ENCODE data around the gene PEAK1.
A peak's percentile ranks its signal among the peaks of the same experiment; 100 is the strongest.

PEAK1 gene

DNA sequence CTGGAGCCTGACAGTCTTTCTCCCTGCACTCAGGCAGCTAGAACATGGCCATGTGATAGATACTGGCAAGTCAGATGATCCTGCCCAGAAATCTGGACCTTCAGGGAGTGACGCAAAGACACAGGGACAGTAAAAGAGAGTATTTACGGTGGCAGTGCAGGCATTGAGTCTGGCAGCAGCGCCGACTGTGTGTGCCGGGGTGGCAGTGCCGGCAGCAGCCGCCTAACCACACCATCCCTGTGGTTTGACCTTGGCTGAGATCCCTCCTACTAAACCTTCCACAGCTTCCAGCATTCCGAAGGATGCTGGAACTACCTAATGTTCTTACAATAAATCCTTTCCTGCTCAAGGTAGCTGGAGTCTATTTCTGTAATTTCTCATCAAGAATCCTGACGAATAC, 344.4 kb downstream of the PEAK1 start:
- DNase-seq, result no peak

DNA sequence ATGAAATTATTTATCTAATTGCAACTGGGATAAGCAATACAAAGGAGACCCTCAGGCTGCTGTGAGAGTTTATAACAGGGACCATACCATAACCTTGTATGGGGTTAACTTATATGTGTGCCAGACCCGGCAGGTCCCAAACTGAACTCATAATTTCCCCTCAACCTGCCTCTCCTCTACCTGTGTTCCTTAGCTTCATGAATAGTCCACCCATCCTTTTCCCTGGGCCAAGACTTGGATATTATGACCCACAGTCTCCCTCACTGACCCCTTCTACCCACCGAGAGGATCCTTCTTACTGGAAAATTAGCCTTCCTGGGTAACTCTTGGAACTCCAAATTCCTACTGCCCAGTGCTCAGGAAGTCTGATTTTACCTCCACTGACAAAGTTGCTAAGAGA, 345.6 kb downstream of the PEAK1 start:
- DNase-seq, result no peak

DNA sequence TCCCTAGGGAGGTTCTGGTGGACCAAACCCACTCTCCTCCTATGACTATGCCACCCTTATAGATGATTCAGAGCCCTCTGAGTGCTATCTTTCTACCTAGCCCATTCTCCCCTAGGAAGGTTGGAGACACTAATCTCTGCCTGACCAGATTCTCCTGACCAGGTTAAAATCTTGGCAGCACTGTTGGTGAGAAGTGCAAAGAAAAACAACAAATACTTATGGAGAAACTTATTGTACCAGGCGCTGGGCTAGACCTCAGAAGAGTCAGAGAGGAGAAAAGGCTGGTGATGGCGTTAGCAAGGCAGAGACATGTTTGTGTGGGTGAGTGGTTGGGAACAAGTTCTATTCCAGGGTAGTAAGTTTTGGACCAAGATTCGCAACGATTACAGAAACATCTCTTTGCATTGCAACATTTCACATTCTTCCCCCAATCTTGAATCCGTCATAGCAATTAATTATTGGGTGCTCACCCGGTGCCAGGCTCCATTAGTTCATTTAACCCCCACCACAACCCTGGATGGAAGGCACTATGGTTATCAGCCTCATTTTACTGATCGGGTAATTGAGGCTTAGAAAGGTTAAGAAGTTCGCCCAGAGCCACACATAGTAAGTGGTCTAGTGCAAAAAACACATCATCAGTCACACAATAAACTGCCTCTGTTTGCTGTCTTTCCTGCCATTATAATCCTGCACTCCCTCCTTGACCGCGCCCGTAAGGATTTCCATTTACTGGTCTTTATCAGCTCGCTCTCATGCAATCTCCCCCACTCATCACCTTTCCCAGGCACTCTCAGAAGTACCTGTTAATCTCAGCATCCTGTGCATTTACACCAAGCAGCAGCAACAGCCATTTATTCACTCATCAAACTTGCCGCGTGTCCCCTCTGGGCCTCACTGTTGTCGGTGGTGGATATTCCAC, 348.3 kb downstream of the PEAK1 start:
- no peak for DNase-seq

DNA sequence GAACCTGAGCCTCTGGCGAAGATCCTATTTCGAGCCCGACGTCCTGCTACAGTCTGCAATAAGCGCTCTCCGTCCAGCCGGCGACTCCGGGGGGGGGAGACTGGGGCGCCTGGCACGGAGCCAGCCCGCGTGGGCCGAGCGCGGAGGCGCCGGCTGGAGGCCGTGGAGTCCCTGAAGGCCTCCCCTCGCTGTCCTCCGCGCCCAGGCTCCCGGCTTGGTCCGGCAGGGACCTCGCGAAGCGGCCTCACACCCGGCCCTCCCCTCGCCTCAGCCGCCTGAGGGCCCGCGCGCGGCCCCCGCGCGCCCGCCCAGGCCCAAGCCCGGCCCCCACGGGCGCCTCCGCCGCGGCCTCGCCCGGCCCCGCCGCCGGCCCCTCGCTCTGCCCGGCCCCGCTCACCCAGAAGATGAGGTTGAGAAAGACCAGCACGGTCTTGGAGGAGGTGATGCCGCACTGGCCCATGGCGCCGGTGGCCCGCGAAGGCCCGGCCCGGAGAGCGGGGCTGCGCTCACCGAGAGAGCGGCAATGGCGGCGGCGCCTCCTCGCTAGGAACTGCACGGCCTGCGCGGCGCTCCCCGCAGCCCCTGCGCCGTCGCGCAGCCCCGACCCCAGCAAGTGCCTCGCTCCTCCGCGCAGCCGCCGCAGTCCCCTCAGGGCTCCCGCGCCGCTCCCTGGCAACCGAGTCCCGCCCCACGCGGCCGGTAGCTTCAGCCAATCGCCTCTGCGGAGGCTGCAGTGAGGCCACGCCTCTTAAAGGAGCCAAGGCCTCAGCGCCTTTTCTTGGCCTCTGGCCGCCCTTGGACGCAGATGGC, 349.2 kb downstream of the PEAK1 start, which contains the start of gene TSPAN3:
TSPAN3 (minus strand) TSS at position 615 of the 810 bp plus-strand sequence; CDS start at position 460, 155 bp downstream.
- peak; percentile 91 for DNase-seq

DNA sequence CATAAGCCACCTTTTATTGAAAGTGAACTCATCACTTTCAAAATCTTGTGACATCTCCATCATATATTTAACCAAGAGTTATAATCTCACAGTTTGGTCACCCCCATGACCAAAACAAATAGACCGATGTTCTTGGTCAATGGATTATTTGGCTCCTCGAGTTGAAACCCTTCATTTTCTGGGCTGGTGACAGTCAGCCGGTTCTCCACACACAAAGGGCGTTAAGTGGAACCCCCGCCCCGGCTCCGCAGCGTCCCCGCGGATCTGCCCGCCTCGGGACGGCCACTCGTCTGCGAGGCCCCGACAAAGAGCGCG, 349.8 kb downstream of the PEAK1 start:
- no peak for DNase-seq

DNA sequence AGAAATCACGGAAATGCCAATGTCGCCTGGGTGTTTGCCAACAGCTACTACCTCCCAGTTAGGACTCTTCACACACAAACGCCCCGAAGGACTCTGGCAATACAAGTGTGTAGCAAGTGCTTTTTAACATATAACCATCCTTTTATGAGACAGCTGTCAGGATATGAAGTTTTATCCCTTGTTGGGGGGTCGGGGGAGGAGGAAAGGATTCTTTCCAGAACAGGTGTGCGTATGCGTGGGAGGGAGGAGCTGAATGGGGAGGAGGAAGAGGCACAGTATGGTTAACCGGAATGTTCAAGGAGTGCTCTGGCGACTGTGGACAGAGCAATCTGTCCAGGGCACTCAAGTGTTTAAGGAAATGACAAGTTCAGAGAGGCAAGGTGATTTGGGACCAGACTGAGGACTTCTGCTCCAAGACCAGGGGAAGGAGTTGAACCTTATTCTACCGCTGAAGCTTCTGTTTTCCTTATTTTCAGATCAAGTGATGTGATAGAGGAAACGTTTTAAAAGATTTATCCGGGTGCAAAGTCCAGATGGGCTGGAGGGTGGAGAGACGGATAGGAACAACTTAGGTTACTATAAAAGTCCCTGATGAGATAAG, 350.3 kb downstream of the PEAK1 start:
- DNase-seq, result no peak

DNA sequence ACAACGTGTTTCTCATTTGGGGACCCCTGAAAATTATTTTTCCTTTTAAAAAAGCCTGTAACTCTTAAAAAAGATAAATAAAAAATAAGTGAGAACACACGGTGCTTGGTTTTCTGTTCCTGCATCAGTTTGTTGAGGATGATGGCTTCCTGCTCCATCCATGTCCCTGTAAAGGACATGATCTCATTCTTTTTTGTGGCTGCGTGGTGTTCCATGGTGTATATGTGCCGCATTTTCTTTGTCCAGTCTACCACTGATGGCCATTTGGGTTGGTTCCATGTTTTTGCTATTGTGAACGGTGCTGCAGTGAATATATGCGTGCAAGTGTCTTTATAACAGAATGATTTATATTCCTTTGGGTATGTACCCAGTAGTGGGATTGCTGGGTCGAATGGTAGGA, 351.3 kb downstream of the PEAK1 start:
- no peak for DNase-seq

DNA sequence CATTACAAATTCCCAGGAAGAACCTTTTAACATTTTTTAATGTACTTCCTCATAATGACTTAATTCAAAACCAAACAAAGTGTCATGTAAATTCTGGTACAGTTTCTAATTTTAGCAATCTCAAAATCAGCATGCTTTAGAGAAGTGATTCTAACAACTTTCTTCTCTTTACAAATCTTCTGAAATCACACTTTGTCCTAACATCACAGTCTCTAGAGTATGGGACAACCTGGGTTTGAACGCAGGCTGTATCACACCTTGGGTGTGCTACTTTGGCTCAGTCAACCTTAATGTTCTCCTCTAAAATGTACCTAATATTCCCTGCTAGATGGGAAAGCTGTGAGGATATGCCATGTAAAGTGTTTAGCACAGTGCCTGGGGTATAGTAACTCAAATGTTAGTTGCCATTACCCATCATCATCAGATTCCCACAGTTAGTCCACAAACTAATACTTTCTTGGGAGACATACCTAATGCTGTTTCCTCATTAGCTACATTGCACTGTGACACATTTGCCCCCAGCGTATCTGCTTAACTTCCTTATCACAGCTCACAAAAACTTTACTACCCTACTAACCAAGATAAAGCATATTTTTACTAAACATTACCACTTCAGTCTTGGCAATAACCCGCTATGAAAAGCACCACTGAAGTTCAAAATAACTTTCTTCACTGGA, 352.1 kb downstream of the PEAK1 start:
- DNase-seq, result no peak

DNA sequence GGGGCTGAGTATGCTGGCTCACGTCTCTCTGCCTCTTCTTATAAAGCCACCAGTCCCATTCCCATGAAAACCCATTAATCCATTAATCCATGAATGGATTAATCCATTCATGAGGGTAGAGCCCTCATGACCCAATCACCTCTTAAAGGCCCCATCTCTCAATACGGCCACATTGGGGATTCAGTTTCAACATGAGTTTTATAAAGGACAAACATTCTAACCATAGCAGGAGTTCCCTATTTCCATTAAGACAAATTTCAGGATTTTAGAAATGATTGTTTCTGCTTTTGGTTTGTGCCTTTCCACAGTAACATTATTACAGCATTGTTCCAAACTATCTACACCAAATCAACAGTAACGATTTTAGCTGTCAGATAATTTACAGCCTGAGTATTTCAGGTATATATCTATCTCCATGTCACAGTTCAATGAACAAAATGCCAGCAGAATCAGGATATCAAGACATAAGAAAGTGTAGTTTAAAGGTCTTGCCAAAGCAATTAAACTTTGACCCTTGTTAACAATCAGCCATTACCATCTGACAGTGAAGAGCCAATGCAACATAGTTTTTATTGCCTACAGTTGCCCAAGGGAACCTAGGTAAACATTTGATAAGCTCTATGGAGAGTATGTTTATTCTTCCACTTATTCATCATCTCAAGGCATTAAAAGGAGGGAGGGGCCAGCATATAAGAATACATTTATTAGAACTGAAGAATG, 352.8 kb downstream of the PEAK1 start:
- no peak for DNase-seq

DNA sequence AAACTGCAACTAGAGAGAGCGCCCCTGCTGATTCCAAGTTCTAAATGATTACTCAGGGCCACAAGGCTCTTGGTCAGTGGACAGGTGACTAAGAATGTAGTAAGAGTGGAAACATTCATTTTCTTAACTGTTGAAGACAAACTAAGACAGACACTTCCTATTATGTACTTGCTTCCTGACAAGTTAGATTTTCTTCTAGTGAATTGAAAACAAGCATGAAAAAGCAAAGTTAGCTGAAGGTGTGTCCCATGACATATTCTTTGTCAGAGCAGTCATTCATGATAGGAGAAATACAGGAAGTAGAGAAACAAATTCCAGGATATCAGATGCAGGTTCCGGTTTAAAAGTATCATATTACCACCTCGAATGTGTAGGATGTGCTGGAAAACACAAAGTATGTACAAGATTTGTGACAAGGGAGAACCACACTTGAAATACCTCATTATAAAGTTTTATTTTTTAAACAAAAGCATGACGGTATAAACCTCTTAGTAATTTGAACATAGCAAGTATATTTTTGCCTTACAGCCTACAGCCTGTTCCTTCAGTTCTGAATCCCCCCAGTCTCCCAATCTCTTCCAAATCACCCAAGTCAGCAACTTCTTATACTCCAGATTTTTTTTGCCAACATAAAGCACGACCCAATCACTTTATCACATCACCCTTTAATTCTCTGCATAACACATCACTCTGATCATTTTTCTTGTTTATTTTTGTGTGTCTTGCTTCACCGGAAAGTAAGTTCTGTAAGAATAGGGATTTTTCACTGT, 355.2 kb downstream of the PEAK1 start:
- no peak for DNase-seq

DNA sequence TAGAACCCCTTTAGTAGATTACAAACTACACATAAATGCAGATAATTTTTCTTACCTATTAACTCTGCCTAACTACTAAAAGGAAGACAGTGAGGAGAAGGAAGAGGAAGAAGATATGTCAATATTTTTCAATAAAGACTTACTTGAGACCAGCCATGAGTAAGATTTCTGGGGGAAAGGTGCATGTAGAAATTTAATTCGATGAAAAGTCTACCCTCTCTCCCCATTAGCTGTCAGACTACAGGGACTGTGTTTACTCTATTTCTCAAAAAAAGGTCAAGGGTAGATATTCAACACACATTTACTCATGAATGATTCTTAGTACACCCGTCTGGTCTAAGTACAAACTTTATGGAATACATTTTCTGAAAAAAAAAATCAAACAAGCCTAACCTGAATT, 355.8 kb downstream of the PEAK1 start:
- no peak for DNase-seq

DNA sequence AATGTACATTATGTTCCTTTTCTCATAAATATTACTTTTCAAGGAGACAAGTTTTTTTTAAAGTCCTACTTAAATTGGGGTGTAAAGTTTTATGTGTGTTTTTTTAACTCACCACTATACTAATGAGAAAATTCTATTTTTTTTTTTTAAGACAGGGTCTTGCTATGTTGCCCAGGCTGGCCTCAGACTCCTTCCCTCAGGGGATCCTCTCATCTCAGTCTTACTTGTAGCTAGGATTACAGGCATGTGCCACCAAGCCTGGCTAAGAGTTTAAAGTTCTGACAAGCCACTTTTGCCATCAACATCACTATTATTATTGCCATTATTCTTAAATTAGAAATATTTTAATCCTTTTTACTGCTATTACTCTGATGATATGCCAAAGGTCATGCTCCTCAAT, 356.7 kb downstream of the PEAK1 start:
- DNase-seq, result no peak

DNA sequence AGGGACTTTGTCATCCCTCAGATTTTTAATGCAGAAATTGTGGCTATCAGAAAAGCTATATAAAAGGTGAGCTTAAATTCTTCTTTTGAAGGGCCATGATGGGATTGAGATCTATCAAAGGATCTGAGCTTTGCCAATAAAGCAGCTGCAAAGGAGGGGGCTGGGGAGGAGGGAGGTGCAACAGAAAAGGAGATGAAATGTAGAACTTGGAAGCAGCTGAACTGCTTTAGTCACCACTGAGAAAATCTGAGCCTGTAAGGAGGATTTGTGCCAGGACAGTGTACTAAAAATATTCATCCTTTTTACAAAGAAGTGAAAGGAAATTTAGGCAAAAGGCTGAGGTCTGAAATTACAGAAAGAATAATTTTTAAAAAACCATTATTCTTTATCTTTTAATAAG, 359.4 kb downstream of the PEAK1 start:
- DNase-seq, result no peak

DNA sequence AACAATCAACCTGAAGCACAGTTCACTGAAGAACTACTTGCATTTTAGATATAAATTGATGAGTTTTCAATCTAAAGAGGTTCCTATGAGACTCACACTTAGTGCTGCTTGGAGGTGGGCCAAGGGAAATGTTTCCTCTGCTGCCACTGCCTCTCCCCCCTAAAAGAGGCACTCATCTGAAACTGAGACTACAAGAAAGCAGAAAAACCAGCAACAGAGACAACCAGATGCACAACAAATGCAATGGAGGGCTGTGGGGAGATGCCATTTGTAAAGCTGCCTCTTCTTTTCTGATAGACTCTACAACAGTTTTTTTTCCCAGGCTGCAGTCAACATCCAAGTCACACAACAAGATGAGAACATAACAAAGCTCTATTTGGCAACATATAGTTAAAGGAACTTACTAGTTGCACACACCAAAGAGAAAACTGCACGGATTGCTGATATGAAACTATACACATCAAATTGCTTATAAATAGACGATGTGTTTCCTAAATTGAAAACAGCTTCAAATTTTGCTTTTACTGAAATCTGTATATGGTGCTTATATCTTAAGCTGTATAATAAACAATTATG, 360.0 kb downstream of the PEAK1 start:
- DNase-seq, result no peak

DNA sequence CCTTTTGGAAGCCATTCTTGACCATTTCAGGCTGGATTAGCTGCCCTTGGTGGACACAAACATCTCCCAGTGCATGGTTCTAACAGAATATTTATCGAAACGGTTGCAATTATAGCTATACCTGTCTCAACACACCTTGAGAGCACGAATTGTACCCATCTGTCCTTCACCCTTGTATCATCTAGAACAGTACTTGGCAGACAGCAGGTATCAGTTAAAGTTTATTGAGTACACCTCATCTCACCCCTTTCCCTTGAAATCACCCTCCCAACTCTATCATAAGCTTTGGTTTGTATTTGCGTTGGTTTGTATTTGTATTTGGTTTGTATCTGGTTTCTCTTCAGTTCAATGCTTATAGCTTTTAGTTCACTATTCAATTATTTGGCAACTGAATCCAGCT, 361.4 kb downstream of the PEAK1 start:
- DNase-seq, result no peak

DNA sequence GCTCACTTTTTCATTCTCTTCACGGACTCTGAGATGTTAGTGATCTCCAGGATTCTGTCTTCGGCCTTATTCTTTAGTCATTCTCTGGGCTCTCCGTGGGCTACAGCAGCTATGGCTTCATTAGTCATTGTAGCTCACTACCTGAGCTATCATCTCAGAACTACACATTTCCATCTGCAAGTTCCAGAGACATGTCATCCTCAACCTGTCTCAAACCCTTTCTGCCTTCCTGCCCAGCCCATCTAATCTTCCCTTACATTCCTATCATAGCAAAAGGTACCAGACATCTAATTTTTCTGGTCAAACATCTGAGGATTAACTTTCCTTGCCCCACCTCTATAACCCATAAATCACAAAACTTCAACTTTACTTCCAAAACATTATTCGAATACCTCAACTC, 362.2 kb downstream of the PEAK1 start:
- no peak for DNase-seq

DNA sequence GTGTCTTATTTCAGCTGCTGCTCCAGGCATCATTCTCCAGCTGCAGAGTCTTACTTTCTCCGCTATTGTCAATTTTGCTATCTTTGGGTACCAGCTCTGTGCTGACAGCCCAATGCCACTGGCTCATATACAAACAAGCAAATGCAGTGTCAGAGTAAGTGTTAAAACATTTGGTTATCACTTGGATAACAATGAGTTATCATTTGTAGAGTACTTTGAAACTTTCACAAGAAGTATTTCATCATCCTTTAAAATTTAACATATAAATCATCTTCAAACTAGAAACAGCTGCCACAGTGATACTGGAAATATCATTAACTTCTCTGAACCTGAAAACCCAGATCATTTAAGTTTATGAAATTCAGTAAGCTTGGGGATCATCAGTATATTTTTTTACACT, 362.8 kb downstream of the PEAK1 start:
- DNase-seq, result no peak

DNA sequence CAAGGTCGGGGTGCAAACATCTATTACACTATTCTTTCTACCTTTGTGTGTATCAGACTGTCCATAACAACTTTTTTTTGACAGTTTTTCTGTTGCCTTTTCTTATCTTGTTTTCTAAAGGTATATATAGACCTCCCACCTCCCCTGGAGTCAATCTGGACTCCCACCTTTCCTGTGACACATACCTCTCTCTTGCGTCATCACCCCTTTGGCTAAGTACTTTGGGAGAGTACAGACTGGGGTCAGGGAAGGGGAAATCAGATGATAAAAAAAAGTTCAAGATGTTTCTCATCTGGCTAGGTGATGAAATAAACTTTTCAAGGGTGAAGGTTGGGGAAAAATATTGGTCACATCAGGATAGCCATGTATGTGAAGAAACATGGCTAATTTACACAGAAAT, 366.2 kb downstream of the PEAK1 start:
- DNase-seq, result no peak

DNA sequence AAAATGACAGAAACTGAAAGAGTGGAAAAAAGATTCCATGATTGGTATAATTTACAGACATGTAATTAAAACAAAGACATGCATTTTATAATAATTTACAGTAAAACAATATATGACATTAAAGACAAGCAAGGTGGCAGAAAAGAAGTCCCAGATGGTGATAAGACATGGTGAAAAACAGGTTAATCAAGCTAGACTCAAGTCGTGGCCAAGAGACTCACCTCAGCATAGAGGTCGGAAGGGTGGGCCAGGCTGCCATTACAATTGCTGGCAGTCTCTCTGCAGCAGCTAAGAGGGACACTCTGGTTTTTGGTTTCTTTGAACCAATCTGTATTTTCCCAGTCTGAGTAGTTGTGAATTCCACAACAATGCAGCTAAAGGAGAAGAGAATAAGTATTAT, 367.3 kb downstream of the PEAK1 start:
- DNase-seq, result no peak
